HG03442 (cell line): Measurements from ENCODE around the gene C13orf42.
A peak's percentile ranks its signal among the peaks of the same experiment; 100 is the strongest.

Experiments used
- ATAC-seq: cut with Tn5 transposase; IDR thresholded peaks from one replicate; pipeline ENCODE4 v1.9.1; 2021; ENCODE audit warnings: mild to moderate bottlenecking, moderate library complexity; ENCODE audit not compliant: unreplicated experiment

C13orf42 gene

DNA sequence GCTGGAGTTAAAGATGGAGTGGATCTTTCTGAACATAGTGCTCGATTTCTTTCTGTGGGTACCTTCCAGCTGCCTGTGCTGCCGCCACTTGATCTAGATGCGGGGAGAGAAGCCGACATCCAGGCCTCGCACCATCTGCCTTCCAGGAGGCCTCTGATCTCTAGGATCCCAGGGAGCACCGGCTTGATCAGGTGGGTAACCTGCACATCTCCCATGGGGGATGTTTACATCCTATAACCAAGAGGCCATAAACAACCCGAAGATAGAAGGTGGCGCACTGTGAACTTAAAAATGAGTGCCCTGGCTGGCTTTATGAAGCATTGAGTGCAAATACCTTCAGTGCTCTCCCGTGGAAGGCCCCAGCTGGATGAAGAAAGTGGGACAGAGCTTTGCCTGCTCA lies at the start of gene C13orf42:
Gene C13orf42, minus strand, starts transcription at position 101 of the 400 bp plus-strand sequence. Its CDS starts 65 bp downstream, at position 36.
- no peak for ATAC-seq

DNA sequence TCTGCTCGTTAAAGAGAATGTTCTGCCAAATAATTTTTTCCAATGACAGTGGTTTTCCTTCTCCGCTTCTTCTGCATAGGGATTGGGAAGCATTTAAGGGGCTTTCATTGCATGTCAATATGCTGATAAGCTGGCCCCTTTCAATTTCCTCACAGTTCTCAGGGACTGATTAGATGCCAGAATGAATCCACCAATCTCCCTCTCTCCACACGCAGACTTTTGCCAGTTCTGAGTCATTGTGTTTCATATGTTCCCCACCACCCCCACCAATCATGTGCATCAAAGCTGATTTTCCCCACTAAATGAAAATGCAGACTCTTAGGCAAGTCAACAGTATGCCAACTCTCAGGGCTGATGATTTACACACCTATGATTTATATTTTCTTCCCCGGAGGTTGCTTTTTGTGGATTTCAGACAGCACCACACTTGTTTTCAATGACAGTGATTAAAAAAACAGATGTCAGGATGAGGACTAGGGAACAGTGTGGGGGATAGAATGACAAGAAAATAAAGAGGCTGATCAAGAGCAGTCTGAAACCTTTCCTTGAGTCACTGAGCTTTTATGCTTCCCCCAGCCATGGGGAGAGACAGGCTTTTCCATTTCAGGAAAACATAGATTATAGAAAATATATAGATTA lies 47.9 kb upstream of the C13orf42 start:
- no peak for ATAC-seq

GRCh38 chr13:51158365-51158764 lies 47.3 kb upstream of the C13orf42 start:
- ATAC-seq: no peak

- ATAC-seq: no peak
Observed at GRCh38 chr13:51156648-51157047, 45.6 kb upstream of the C13orf42 start.

DNA sequence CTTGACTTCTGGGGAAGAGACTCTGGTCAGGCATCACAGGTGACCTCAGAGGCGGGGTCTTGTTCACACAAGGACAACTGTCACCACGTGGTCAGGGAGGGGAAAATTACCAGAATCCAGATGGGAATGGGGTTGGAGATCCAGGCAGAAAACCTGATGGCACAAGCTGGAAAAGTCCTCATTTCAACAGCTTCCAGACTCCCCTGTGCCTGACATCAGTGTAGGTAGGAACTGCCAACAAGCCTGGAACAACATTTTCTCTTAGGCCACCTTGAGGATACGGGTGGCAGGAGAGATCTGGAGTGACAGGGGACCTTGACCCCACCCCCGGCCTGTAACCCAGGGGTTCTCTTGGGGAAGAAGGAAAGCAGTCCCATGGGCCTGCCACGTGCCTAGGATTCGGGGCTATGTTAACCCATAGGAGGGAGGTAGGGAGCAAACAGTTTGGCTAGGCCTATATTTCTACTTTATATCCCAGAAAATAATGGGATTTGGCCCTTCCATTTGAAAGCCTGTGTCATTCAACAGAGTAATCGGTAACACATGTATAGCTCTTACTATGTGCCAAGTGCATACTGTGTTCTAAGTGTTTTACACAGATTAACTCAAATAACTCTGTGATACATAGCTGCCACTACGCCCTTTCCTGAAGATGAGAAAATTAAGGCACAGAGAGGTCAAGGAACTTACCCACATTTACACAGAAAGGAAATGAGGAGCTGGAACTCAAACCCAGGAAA lies 44.9 kb upstream of the C13orf42 start:
- ATAC-seq: no peak

GRCh38 chr13:51155161-51155560 lies 44.1 kb upstream of the C13orf42 start:
- no peak for ATAC-seq

DNA sequence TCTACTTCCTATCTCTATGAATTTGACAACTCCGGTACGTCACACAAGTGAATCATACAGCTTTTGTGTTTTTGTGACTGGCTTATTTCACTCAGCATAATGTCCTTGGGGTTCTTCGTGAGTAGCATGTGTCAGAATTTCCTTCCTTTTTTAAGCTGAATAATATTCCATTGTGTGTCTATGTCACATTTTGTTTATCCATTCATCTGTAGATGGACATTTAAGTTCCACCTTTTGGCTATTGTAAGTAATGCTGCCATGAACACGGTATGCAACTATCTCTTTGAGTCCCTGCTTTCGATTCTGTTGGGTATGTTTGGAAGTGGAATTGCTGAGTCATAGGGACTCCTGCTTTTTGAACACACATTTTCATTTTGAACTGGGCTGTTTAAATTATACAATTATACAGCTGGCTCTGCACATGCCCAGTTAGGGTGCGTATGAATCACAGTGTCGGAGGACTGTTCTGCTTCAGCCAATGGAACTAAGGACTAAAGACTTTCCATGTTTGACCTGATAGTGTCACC lies 43.0 kb upstream of the C13orf42 start:
- no peak for ATAC-seq

DNA sequence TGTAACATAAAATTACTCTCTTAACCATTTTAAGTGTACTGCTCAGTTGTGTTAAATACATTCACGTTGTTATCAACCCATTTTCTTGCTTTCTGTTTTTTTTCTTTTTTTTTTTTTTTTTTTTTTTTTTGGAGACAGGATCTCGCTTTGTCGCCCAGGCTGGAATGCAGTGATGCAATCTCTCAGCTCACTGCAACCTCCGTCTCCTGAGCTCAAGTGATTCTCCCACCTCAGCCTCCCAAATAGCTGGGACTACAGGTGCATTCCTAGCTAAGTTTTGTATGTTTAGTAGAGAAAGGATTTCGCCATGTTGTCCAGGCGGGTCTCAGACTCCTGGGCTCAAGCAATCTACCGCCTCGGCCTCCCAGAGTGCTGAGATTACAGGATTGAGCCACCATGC lies 42.5 kb upstream of the C13orf42 start:
- no peak for ATAC-seq

DNA sequence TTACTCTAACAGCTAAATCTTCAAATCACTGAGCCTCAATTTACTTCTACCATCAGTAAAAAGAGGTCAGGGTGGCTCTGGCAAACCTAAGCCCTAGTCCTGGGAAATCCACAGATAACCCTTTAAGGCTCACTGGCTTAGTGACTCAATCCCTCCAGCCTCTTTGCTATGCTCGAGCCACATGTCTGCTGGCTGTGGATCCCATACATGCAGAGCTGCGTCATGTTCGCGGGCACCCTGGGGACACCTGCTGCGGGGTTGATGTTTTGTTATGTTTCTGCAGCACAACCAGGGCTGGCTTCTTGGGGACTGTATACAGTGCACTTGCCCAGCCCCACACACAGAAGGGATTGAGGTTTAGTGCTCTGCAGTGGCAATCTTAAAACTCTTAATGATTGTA lies 41.6 kb upstream of the C13orf42 start:
- no peak for ATAC-seq

DNA sequence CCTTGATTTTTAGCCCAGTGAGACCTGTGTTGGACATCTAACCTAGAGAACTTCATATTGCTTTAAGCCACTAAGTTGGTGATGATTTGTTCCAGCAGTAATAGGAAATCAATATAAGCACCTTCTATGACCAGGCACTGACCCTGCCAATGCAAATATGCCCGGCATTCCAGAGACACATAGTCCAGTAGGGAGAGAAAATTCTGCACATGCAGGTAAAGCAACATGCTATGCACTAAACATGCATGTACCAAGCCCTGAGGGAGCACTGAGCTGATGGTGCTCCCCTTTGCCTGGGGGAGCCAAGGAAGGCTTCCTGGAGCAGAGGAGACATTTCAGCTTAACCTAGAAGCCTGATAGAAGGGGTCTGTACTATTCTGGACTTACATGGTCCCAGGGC lies 40.4 kb upstream of the C13orf42 start:
- no peak for ATAC-seq

GRCh38 chr13:51148952-51149573 lies 38.0 kb upstream of the C13orf42 start:
- no peak for ATAC-seq

DNA sequence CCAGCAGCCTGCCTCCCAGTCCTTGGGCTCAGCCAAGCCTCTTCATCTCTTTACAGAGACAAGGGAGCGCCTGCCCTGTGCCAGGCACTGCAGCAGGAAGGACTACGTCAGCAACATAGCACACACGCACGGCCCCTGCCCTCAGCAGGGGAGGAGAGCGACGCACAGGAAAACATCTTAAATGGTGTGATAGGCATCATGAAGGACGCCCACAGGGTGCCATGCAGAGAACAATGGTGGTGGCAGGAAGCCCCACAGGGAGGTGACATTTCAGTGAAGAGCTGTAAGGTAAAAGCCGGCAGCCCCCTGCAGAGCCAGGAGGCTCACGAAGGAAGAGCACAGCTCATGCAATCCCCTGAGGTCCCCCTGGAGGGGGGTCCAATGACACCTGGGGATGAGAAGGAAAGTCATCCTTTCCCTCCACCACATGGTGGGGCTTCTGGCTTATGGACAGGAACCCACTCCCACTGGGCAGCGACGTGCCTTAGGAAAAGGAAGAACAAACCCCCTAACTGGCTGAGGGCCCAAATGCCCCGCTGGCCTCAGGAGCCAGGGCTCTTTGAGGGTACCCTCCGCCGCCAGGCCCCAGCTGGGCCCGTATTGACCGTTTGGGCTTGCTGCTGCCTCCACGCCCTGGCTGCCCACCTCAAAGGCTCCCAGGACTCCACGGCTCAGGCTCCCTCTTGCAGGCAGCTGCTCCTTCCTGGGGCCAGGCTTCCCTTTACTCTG lies 37.3 kb upstream of the C13orf42 start:
- ATAC-seq: no peak

- no peak for ATAC-seq
Observed at GRCh38 chr13:51147732-51148131, 36.7 kb upstream of the C13orf42 start.

- ATAC-seq: no peak
Observed at GRCh38 chr13:51146667-51147066, 35.6 kb upstream of the C13orf42 start.

- no peak for ATAC-seq
Observed at GRCh38 chr13:51137250-51137649, 26.2 kb upstream of the C13orf42 start.

DNA sequence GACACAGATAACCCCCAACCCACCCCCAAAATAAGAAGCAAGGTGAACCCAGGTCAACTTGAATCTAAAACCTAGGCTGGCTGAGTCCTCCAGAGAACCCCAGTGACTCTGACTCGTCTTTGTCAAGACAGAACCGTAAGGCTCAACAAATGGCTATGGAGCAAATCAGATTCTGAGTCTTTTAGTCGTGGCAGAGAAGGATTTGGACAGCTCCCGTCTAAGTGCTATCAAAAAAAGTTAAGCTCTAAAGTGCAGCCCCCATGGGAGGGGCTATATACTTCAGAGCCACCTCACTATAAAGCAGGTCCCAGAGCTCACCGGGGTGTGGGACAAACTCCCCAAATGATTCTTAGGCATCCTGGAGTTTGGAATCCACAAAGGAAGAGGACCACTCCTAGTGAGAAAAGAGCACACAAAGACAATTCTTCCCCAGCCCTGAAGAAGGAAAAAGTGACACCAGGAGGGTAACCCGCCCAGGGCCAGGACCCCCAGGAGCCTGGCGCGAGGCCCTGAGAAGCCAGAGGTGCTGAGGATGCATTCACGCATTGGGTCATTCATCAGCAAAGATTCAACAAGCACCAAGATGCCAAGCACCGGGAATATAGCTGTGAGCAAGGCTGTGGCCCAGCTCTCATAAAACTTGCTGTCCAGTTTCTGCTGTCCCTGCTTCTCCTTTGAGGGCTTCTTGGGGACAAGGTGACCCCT lies 25.4 kb upstream of the C13orf42 start:
- no peak for ATAC-seq

DNA sequence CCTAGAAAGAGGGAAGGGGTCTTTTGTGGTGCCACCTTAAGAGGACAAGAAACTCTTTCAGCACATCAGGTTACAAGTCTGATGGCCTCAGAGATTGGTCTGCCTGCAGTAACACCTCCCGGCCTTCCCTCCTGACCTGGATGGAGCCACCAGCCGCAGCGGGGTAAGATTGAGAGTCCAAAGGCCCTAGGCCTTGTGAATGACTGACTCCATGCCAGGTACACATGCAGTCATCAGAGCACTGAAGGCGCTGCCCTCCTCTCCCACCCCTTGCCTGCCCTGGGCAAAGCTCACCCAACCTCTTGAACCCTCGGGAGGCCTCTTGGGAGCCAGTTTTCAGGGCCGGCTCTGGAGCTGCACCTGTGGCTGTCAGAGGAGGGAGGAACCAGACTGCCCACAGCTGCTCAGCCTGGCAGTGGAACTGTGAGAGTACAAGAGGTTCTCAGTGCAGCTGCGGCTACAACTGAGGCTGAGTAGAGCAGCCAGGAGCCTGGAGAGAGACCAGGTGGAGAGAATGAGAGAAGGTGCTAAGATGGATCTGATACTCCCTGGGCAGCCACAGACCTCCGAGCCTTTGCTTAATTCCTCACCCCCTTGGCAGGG lies 23.8 kb upstream of the C13orf42 start:
- no peak for ATAC-seq

DNA sequence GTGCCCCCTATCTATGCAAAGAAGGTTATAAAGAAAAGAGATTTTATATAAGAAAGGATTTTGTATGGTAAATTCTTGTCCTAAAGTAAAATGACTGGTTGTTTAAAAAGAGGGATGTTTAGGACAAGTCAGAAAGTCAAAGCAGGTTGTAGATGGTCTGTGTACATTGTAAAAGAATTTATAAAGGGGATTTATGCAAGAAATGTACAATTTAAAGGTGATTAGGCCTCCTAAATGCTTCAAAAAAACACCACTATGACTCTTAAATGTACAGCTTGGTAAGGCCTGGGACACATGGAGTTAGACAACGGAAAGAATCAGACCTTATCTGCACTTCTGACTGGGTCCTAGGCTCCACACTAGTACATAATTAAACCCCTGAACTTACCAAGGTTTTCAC lies 19.3 kb upstream of the C13orf42 start:
- ATAC-seq: no peak

GRCh38 chr13:51125495-51126226 lies 14.6 kb upstream of the C13orf42 start:
- peak; percentile 72 for ATAC-seq
